GM21528 (cell line): ENCODE measurements around the gene LDLRAD3.

ENCODE experiments used
- ATAC-seq: cut with Tn5 transposase; IDR thresholded peaks from one replicate; pipeline ENCODE4 v1.9.1; 2021; ENCODE audit warnings: mild to moderate bottlenecking, moderate library complexity; ENCODE audit not compliant: unreplicated experiment, low FRiP score

LDLRAD3 gene

GRCh38 chr11:36219996-36220395 lies 276.1 kb downstream of the LDLRAD3 start:
- no peak for ATAC-seq

- no peak for ATAC-seq
Observed at GRCh38 chr11:36222831-36223635, 279.2 kb downstream of the LDLRAD3 start.

GRCh38 chr11:36224209-36224882 lies 280.5 kb downstream of the LDLRAD3 start:
- no peak for ATAC-seq

GRCh38 chr11:36227044-36227443 lies 283.2 kb downstream of the LDLRAD3 start:
- ATAC-seq = no peak

- no peak for ATAC-seq
Observed at GRCh38 chr11:36228689-36229088, 284.8 kb downstream of the LDLRAD3 start.

- ATAC-seq = no peak
Observed at GRCh38 chr11:36229091-36229705, 285.3 kb downstream of the LDLRAD3 start.

- ATAC-seq = no peak
Observed at GRCh38 chr11:36230779-36231699, 287.2 kb downstream of the LDLRAD3 start.

- ATAC-seq = no peak
Observed at GRCh38 chr11:36233204-36233603, 289.3 kb downstream of the LDLRAD3 start.

GRCh38 chr11:36234825-36235224 lies 291.0 kb downstream of the LDLRAD3 start:
- ATAC-seq = no peak

GRCh38 chr11:36235750-36236149 lies 291.9 kb downstream of the LDLRAD3 start:
- no peak for ATAC-seq

GRCh38 chr11:36237391-36237790 lies 293.5 kb downstream of the LDLRAD3 start:
- no peak for ATAC-seq

- ATAC-seq = no peak
Observed at GRCh38 chr11:36238036-36238631, 294.3 kb downstream of the LDLRAD3 start.

GRCh38 chr11:36238881-36239280 lies 295.0 kb downstream of the LDLRAD3 start:
- no peak for ATAC-seq

GRCh38 chr11:36239636-36240035 lies 295.8 kb downstream of the LDLRAD3 start:
- ATAC-seq = no peak

- ATAC-seq = no peak
Observed at GRCh38 chr11:36240173-36240572, 296.3 kb downstream of the LDLRAD3 start.

GRCh38 chr11:36240801-36241200 lies 296.9 kb downstream of the LDLRAD3 start:
- ATAC-seq = no peak

GRCh38 chr11:36241497-36241896 lies 297.6 kb downstream of the LDLRAD3 start:
- no peak for ATAC-seq

GRCh38 chr11:36243641-36244040 lies 299.8 kb downstream of the LDLRAD3 start:
- no peak for ATAC-seq

- no peak for ATAC-seq
Observed at GRCh38 chr11:36247493-36247892, 303.6 kb downstream of the LDLRAD3 start.

- ATAC-seq = no peak
Observed at GRCh38 chr11:36248436-36248835, 304.6 kb downstream of the LDLRAD3 start.
